ENCODE data around the gene PPIE.
"Not testable (repeated sequence)": the region's sequence is repeated elsewhere in the genome, so short reads cannot be mapped to it uniquely, and the experiment has no call there.

The PPIE gene

DNA sequence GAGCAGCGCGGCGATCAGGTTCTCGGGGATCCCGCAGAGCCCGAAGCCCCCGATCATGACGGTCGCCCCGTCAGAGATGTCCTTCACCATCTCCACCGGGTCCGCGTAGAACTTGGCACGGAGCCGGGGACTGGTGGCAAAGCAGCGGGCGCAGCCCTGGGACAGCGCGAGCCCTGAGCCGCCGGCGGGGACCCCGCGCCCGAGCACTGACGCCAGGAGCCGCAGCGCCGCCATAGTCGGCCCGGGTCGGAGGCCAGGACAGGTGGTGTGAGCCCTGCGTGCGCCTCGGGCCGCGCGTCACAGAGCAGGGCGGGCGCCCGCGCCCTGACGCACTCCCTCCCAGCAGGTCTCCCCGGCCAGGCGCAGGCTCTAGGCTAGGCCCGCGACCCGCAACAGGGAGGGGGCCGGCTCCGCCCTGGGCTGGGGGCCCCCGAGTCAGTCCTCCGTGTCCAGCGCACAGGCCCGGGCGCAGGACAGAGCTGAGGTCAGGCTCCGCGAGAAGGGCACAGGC, 32.4 kb downstream of the PPIE start, which contains the start of gene OXCT2:
TSS of gene OXCT2 (minus strand) at position 327 of the 511 bp plus-strand sequence. CDS start at position 234, 93 bp downstream.
- not testable (repeated sequence) for H3K79me2 ChIP-seq (ENCODE audit: insufficient read depth, low read length); H3K27ac ChIP-seq (ENCODE audit: low read length); H3K27me3 ChIP-seq (ENCODE audit: insufficient read depth, low read length, poor library complexity); H3K4me2 ChIP-seq (ENCODE audit: insufficient read depth, low read length); H3K4me1 ChIP-seq (ENCODE audit: insufficient read depth, low read length); DNase-seq; H3K4me3 ChIP-seq (ENCODE audit: low read depth in 1 of 2, low read length in 2 of 2); H4K20me1 ChIP-seq (ENCODE audit: insufficient read depth, low read length); H2AFZ ChIP-seq (ENCODE audit: low read depth, low read length); ATAC-seq (ENCODE audit: insufficient read depth, low read depth); H3K9me3 ChIP-seq (ENCODE audit: insufficient read depth, low read length, severe bottlenecking); H3K9ac ChIP-seq (ENCODE audit: low read depth, low read length); H3K36me3 ChIP-seq (ENCODE audit: insufficient read depth, low read length)

DNA sequence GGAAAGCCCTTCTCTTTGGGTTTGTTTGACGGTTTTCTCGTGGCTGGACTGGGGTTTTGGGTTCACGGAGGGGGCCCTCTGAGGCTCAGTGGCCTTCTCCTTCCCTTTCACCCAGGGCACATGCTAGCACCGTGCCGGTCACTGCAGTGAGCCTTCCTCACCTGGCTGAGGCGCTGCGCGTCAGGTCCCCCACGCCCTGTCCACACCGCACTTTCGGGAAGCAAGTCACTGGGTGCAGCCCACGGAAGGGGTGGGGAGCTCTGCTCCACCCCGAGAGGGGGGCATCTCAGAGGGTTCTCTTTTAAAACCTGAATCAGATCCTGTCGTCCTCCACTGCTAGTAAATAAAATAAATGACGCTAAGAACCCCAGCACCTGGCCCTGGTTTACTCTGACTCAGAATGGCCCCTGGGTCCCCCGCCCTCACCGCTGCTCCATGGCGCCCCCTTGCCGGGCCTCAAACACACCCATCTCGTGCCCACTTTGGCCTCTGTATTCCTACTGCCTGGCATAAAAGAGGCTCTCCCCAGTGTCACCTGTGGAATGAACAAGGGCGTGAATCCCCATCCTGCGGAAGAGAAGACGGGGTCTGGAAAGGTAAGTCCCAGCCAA, 34.8 kb downstream of the PPIE start:
- H3K36me3 ChIP-seq (ENCODE audit: insufficient read depth, low read length); H3K4me1 ChIP-seq (ENCODE audit: insufficient read depth, low read length); H4K20me1 ChIP-seq (ENCODE audit: insufficient read depth, low read length); H3K9me3 ChIP-seq (ENCODE audit: insufficient read depth, low read length, severe bottlenecking); ATAC-seq (ENCODE audit: insufficient read depth, low read depth); H3K27ac ChIP-seq (ENCODE audit: low read length); H3K27me3 ChIP-seq (ENCODE audit: insufficient read depth, low read length, poor library complexity); H3K9ac ChIP-seq (ENCODE audit: low read depth, low read length); H3K79me2 ChIP-seq (ENCODE audit: insufficient read depth, low read length); DNase-seq; H2AFZ ChIP-seq (ENCODE audit: low read depth, low read length); H3K4me3 ChIP-seq (ENCODE audit: low read depth in 1 of 2, low read length in 2 of 2); H3K4me2 ChIP-seq (ENCODE audit: insufficient read depth, low read length): not testable (repeated sequence)

DNA sequence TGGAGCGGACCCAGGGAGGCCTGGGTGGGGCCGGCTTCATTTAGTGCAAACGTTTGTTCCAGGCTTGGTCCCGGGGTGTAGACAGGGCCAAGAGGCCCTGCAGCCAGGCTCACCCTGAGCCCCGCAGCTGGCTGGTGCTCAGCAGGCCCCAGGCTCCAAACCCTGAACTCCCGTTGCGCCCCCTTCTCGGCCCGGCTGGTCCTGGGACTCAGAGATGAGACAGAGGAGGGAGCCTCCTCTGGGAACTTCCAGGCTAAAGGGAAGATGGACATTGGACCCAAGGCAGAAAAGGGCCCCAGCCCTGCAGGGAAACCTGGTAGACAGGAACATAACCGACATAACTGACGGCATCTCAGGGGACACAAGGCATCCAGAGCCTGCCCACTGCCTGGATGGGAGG, 36.5 kb downstream of the PPIE start:
- H3K4me3 ChIP-seq (ENCODE audit: low read depth in 1 of 2, low read length in 2 of 2); H3K79me2 ChIP-seq (ENCODE audit: insufficient read depth, low read length); H3K27ac ChIP-seq (ENCODE audit: low read length); H4K20me1 ChIP-seq (ENCODE audit: insufficient read depth, low read length); H2AFZ ChIP-seq (ENCODE audit: low read depth, low read length); ATAC-seq (ENCODE audit: insufficient read depth, low read depth); H3K4me2 ChIP-seq (ENCODE audit: insufficient read depth, low read length); H3K4me1 ChIP-seq (ENCODE audit: insufficient read depth, low read length); H3K9ac ChIP-seq (ENCODE audit: low read depth, low read length); DNase-seq; H3K9me3 ChIP-seq (ENCODE audit: insufficient read depth, low read length, severe bottlenecking); H3K36me3 ChIP-seq (ENCODE audit: insufficient read depth, low read length); H3K27me3 ChIP-seq (ENCODE audit: insufficient read depth, low read length, poor library complexity): not testable (repeated sequence)

DNA sequence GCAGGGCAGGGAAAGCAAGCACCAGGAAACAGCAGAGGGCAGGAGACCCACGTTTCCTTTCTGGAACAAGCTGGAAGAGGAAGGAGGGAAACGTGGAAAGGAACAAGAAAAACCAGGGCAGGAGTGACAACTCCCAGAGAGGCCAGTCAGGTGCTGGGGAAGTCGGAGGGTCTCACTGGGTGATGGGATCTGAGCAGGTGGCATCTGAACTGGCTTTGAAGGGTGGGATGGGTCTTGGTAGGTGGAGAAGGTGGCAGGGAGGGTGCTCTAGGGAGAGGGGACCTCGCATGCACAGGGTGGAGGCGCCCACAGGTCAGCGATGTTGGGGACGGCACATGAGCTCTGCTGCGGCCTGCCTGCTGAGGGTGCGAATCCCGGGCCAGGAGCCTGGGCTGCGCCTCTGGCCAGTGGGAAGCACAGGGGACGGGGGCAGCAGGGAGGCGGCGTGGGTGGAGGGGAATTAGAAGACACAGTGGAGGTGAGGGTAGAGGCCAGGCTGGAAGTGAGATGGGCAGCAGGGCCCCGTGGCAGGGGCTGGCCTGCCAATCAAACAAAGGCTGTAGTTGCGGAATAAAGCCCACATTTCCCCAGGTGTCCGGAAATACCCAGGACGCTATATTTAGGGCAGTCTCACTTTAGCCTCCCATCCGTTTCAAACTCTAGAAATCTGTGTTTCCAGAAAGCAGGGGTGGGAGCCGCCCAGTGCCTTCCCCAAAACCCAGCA, 37.2 kb downstream of the PPIE start:
- not testable (repeated sequence) for H3K36me3 ChIP-seq (ENCODE audit: insufficient read depth, low read length); H3K79me2 ChIP-seq (ENCODE audit: insufficient read depth, low read length); DNase-seq; H2AFZ ChIP-seq (ENCODE audit: low read depth, low read length); H3K9me3 ChIP-seq (ENCODE audit: insufficient read depth, low read length, severe bottlenecking); H3K4me3 ChIP-seq (ENCODE audit: low read depth in 1 of 2, low read length in 2 of 2); H3K4me1 ChIP-seq (ENCODE audit: insufficient read depth, low read length); H3K9ac ChIP-seq (ENCODE audit: low read depth, low read length); H4K20me1 ChIP-seq (ENCODE audit: insufficient read depth, low read length); ATAC-seq (ENCODE audit: insufficient read depth, low read depth); H3K4me2 ChIP-seq (ENCODE audit: insufficient read depth, low read length); H3K27ac ChIP-seq (ENCODE audit: low read length); H3K27me3 ChIP-seq (ENCODE audit: insufficient read depth, low read length, poor library complexity)

DNA sequence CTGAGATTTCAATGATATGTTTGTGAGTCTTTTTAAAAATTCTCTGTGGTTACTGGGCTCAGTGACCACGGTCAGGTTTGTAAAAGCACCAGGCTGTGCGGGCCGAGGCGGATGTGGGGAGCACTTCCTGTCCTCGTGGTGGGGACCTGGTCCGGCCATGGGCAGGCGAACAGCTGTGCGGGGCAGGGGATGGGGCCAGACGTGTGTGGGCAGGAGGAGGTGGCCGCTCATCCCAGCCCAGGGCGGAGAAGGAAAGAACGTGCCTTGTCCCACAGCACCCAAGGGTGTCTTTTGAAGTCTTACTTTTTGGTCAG, 37.7 kb downstream of the PPIE start:
- Histone ChIP-seq H3K9ac (ENCODE audit: low read depth, low read length) (no peak overlapping the region), H3K9me3 (ENCODE audit: insufficient read depth, low read length, severe bottlenecking) (no peaks in the 10 kb centered on the region), H3K27me3 (ENCODE audit: insufficient read depth, low read length, poor library complexity) (no peaks in the 10 kb centered on the region), H3K4me1 (ENCODE audit: insufficient read depth, low read length) (no peaks in the 10 kb centered on the region), H3K4me2 (ENCODE audit: insufficient read depth, low read length) (no peak overlapping the region), H3K36me3 (ENCODE audit: insufficient read depth, low read length) (no peaks in the 10 kb centered on the region), H3K27ac (ENCODE audit: low read length) (no peak overlapping the region), H3K4me3 (ENCODE audit: low read depth in 1 of 2, low read length in 2 of 2) (no peak overlapping the region), H3K79me2 (ENCODE audit: insufficient read depth, low read length) (no peaks in the 10 kb centered on the region), H4K20me1 (ENCODE audit: insufficient read depth, low read length) (no peaks in the 10 kb centered on the region), H2AFZ (ENCODE audit: low read depth, low read length) (no peak overlapping the region)
- DNase-seq, result no peak
- no peak for TF ChIP-seq EZH2 (IDR thresholded peaks at IDR 0.05; ENCODE audit: borderline replicate concordance, low read depth, low read length, severe bottlenecking)
- TF ChIP-seq, protein P1, sequence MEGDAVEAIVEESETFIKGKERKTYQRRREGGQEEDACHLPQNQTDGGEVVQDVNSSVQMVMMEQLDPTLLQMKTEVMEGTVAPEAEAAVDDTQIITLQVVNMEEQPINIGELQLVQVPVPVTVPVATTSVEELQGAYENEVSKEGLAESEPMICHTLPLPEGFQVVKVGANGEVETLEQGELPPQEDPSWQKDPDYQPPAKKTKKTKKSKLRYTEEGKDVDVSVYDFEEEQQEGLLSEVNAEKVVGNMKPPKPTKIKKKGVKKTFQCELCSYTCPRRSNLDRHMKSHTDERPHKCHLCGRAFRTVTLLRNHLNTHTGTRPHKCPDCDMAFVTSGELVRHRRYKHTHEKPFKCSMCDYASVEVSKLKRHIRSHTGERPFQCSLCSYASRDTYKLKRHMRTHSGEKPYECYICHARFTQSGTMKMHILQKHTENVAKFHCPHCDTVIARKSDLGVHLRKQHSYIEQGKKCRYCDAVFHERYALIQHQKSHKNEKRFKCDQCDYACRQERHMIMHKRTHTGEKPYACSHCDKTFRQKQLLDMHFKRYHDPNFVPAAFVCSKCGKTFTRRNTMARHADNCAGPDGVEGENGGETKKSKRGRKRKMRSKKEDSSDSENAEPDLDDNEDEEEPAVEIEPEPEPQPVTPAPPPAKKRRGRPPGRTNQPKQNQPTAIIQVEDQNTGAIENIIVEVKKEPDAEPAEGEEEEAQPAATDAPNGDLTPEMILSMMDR (IDR thresholded peaks at IDR 0.05; ENCODE audit: borderline replicate concordance, extremely low read depth, low read length, poor library complexity, severe bottlenecking), result no peak
- no peak for ATAC-seq (ENCODE audit: insufficient read depth, low read depth)
